Measurements from ENCODE around the gene FSD1.

Gene FSD1

GRCh38 chr19:4366666-4367335, 62.4 kb downstream of the FSD1 start:
- no peak for DNase-seq

DNA sequence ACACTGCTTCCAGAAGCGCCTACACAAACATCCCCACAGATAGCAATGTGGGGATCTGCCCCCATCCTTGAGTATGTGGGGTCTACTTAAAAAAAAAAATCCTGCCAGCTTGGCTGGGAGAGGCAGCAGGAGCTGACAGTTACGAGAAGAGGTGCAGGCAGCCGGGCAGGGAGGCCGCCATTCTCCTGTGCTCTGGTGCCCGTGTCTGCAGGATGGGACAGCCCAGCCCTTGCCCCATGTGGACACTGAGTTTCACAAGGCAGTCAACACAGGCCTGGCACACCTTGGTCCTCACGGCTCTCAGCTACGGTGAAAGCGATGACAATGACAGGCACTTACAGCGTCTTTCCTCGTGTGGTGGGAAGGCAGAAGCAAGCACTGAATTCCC, 62.9 kb downstream of the FSD1 start:
- DNase-seq: no peak

- no peak for DNase-seq
Observed at GRCh38 chr19:4367781-4368127, 63.4 kb downstream of the FSD1 start.

DNA sequence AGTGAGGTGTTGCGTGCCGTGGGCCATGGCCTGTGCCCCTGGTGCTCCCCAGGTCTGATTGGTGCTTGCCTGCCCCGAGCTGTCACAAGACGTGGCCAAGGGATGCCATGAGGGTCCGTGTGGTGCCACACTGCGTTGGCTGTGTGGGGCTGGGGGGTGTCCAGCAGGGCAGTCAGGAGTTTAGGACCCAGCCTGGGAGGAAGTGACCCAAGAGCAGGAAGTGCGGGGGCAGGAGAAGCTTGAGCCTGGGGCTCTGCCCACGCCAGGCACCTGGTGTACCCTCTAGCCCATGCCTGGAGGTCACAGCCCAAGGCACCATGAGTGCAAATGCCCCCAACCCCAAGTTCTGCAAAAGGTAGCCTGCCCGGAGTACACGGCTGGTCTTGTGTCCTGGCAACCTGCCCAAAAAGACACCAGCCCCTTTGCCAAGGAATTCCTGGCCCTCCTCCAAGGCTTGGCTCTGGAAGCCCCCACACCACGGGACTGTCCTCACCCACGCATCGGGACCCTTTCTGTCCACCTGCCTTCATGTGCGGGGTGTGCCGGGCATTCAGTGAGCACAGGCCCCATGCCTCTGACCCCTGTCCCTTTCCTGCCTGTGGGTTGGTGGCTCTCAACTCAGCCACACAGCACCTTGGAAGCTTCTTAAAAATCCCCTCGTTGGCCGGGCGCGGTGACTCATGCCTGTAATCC, 63.9 kb downstream of the FSD1 start:
- DNase-seq: no peak

GRCh38 chr19:4369109-4369887, 64.9 kb downstream of the FSD1 start:
- DNase-seq: peak; percentile 74

GRCh38 chr19:4369888-4370260, 65.5 kb downstream of the FSD1 start:
- peak; percentile 50 for DNase-seq

DNA sequence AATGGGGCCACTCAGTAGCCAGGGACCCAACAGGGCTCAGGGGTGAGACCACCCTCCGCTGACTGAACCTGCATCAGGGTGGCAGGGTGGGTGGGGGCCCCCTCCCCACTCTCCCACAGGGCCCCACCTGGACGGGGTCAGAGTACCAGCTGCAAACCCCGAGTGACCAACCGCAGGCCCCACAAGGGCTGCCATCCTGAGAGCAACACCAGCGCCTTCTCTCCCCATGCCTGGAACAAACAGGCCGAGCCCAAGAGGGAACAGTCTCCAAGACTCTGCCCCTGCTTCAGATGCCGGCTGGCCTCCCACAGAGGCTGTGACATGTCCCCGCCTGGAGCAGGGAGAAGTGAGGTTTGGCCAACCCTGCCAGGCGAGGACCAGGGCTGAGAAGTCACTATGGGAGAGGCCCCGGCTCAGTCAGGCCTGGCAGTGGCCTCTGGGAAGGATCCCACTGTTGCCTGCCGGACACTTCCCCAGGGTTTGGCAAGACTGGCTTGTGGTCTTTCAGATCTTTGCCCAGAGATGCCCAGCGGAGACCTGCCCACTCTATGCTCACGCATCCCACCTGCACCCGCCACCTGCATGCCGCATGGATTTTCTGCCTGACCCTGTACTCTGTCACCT, 66.1 kb downstream of the FSD1 start:
- DNase-seq: no peak

GRCh38 chr19:4371247-4372164, 67.1 kb downstream of the FSD1 start:
- no peak for DNase-seq

DNA sequence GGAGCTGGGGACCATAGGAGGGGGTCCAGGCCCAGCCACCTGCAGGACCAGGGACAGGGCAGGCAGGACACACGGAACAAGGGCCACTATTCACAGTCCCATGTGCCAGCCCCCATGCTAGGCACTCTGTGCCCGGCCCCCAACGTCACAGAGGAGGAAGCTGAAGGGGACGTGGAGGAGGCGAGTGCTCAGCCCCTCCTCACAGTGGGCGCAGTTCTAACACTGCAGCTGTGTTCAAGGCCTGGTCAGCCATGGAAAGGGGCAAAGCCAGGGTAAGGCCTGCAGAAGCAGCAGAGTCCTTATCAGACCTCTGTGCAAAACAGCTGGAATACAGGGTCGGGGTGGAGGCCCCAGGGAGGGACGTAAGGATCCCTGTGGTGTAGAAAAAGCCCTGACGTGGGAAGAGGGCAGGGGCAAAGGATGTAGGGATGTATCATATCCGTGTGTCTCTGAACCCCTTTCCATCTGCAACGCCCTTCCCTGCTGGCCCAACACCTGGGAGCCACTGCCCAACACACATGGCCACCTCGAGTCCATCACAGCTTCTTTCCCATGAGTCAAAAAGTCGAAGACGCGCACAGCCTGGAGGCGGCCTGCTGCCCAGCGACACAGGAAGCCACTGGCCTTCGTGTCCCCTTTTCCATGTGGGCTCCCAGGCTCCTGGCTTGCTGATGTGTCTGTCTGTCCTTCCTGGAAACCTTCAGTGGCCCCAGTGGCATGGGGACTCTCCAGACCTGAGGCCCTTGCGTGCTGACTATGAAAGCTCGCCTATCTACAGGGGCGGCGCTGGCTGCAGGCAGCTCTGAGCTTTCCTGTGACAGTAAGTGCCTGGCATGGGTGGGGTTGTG, 68.0 kb downstream of the FSD1 start:
- DNase-seq: no peak

GRCh38 chr19:4373013-4373367, 68.6 kb downstream of the FSD1 start:
- no peak for DNase-seq

All from NCI-H510A treated with DMSO at 0.1 percent for 48 hours (cell line).